EL (cell line): ENCODE data around the gene RNF130.
A peak's percentile ranks its signal among the peaks of the same experiment; 100 is the strongest.
"Not testable (repeated sequence)": the region's sequence is repeated elsewhere in the genome, so short reads cannot be mapped to it uniquely, and the experiment has no call there.

Experiments
- DNase-seq: peaks from one replicate; pipeline ENCODE4 v3.0.0-alpha.2; 2016

The RNF130 gene

GRCh38 chr5:180102636-180103035, 31.1 kb upstream of the RNF130 start:
- no peak for DNase-seq

DNA sequence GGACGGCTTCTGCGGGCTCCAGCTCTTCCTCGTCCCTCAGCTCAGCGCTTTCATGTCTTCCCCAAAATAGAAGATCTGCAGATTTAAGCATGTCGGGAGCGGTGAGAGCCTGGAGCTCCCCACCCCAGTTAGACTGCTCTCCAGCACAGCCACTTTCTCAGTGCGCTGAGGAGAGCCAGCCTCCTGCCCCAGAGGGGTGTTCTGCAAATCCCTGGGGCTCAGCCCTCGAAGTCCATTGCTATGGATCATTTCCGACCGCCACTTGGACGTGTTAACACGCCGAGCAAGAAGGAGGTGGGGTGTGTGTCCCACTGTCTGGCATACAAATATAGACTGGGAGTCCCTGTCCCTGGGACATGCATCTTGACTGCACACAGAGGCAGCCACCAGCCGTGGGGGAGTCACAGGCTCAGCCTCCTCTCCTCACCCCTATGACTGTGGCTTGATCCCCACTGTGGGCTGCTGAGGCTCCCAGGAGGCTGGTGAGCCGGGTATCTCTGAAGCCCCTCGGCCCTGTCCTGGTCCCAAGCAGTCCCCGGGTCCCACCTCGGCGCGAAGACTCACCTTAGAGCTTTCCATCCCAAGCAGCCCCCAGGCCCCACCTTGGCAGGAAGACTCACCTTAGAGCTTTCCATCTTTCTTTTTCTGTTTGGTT, 30.0 kb upstream of the RNF130 start:
- no peak for DNase-seq

GRCh38 chr5:180100621-180101450, 29.3 kb upstream of the RNF130 start:
- DNase-seq = no peak

DNA sequence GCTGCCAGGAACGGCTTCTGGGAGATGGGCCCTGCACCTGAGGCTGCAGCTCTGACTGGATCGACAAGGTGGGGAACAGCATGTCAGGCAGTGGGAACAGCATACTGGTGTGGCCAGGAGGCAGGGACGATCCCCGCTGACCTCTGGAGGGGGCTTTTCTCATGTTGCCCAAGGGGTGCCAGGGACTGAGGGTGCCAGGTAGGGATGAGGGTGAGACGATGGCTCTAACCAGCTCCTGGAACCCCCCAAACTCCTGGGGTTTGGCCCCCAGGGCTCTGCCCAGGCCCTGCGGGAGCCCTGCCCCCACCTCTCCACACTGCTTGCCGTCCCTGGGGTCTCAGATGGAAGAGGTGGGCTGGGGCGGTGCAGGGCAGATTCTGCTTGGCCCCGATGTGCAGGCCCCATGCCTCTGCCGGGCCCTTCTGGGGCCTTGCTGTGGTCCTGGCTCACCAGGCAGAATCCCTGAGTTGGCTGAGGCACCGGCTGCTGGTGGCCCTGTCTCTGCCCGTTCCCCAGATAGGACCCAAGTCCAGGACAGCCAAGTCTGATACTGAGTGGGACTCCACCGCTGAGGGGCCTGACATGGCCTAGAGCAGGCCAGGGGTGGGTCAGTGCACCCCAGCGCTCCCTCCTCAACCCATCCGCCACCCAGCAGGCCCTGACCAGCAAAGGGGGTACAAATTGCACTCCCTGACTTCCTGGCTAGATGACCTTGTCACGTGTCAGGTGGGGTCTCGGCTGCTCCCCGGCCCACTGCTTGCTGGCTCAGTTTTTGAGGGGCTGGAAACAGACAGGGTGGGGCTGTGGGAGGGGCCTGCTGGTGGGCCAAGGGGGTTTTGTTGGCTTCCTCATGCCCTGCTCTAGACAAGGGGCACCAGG, 28.4 kb upstream of the RNF130 start:
- DNase-seq = no peak

DNA sequence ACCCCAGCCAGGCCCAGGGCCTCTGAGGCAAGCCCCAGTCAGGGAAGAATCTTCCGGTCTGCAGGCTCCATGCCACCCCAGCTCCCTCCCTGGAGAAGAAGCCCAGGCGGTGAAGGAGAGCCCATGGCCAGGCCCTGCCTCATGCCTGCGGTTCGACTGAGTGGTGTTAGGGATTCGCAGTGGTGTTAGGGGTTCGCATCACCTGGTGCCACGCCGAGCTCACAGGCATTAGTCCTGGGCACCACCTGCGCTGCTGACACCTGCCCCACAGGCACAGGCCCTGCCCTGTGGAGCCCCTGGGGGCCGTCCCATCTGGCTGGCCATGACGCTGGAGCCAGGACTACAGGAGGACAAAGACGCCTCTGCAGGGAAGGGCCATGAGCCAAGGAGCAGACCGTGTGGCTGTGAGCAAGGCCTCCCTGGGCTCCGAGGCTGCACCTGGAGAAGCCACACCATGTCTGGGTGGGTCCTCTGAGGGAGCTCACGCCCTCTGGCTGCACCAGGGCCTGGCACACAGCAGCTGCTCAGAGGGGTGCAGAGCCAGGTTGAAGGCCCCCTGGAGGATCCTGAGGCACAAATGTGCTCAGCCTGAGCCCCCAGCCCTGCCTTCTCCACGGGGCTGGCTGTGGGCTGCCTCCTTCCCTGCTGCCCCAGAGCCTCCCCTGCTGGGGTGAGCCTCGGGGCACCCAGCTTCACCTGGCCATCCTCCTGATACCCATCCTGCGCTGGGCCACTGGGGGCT, 27.6 kb upstream of the RNF130 start:
- no peak for DNase-seq

DNA sequence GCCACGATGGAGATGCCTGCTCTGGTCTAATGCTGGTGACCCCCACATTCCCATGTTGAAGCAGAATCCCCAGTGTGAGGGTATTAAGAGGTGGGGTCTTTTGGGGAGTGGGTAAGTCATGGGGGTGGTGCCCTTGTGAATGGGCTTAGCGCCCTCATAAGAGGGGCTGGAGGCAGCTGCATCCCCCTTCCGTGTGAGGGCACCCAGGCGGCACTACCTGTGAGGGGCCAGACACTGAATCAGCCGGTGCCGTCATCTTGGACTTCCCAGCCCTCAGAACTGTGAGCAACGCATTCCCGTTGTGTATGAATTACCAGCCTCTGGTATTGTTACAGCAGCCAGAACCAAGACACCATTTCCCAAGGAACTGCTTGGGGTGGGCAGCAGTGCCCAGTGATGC, 27.0 kb upstream of the RNF130 start:
- DNase-seq = no peak

- no peak for DNase-seq
Observed at GRCh38 chr5:180097926-180098325, 26.4 kb upstream of the RNF130 start.

DNA sequence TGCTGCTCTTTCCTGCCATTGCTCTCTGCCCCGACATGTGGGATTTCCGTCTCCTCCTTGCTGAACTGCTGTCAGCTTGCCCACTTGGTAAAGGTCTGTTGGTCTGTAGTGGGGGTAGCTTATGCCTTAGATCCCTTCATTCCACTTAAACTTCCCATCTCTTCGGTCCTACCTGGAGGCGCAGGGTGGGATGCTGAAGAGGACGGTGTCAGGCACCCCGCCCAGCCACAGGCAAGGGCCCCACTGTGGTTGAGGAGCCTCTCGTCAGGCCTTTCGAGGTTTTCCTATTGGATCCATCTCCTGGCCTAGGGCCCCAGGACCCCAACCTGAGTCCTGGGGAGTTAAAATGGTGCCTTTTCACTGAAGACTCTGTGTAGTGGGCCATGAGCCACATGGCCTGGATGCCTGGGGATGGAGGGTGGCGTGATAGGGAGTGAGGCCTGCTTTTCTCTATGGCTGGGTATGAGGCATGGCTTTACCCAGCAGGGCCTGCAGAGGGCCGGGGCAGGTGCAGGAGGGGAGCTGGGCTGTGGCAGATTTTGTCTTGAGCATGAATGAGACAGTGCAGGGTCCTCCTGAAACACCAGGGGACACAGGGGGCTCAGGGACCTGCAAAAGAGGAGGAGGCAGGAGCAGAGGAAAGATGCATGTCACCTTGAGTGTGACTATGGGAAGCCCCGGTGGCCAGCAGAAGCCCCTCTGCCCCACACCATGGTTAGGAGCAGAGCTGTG, 25.8 kb upstream of the RNF130 start:
- no peak for DNase-seq

DNA sequence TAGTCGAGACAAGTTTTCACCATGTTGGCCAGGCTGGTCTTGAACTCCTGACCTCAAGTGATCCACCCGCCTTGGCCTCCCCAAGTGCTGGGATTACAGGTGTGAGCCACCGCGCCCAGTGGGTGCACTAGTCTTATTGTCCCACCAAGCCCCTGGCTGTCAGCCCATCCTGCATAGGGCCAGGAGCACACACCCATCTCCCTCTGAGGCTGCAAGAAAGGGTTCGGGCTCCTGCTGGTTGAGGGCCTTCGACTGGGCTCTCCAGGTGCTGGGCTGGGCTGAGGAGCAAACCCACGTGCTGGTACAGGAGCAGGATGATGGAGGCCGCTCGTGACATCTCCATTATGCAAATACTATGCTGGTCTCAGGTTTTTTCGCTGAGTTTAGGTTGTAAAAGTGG, 25.1 kb upstream of the RNF130 start:
- no peak for DNase-seq

DNA sequence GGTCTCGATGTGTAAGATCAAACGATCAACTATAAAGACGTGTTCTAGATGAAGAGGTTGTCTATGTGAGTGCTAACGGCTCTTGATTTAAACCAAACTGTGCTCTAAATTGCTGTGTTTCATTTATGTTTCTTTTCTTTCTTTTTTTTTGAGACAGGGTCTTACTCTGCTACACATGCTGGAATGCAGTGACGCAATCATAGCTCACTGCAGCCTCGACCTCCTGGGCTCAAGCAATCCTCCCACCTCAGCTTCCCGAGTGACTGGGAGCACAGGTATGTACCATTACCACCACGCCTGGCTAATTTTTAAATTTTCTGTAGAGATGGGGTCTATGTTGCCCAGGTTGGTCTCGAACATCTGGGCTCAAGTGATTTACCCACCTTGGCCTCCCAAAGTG, 24.0 kb upstream of the RNF130 start:
- no peak for DNase-seq

DNA sequence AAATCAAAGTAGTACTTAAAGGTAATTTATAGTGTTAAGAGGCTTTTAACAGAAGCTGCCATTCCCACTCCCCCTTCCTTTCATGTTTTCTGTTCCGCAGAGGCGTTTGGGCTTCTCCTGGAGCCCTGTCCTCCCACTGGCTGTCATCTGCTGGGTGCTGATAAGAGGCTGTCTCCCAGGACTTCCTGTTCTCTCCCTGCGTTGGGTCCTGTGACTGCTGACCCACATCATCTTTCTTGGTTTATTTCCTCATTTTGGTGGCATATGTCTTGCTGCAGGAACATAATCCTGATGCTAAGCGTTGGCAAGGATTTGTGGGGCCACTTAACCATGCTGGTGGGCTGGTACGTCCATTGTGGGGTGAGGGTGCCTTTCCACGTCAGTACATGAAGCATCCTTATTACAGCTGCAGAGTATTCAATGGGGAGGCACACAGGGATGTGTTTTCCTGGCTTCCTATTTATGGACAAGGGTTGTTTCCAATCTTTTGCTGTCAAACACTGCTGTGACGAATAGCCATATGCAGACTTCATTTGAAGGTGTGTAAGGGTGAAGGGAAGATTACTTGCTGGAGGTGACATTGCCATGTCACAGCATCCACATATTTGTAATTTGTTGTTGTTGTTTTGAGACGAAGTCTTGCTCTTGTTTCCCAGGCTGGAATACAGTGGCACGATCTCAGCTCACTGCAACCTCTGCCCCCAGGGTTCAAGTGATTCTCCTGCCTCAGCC, 22.3 kb upstream of the RNF130 start:
- DNase-seq = no peak

- DNase-seq = no peak
Observed at GRCh38 chr5:180093241-180093640, 21.7 kb upstream of the RNF130 start.

GRCh38 chr5:180090769-180091546, 19.4 kb upstream of the RNF130 start:
- peak; percentile 44 for DNase-seq

- peak; percentile 77 for DNase-seq
Observed at GRCh38 chr5:180090098-180090768, 18.7 kb upstream of the RNF130 start.

DNA sequence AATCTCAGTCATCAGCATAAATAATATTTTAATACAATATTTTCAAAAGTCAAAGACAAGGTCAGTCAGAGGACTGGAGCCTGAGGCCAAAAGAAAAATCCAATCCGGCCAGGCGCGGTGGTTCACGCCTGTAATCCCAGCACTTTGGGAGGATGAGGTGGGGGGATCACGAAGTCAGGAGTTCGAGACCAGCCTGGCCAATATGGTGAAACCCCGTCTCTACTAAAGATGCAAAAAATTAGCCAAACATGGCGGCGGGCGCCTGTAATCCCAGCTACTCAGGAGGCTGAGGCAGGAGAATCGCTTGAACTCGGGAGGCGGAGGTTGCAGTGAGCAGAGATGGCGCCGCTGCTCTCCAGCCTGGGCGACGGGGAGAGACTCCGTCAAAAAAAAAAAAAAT, 18.1 kb upstream of the RNF130 start:
- not testable (repeated sequence) for DNase-seq

GRCh38 chr5:180088561-180088960, 17.0 kb upstream of the RNF130 start:
- no peak for DNase-seq

DNA sequence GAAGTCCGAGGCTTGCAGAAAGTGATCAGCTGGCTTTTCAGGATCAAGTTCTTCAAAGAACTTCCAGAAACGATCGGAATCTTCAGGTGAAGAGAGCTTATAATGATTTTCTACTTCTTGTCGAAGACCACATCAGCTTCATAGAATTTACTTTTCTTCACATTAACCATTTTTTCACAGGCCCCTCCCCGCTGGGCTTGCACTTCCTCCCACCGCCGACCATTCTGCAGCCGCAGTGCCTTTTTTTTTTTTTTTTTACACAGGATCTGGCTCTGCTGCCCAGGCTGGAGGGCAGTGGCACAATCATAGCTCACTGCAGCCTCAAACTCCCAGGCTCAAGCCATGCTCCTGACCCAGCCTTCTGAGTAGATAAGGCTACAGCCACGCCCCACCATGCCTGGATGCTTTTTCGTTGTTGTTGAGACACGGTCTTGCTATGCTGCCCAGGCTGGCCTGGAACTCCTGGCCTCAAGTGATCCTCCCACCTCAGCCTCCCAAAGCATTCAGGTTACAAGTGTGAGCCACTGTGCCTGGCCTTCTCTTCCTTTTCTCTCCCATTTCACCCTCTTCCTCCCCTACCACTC, 15.3 kb upstream of the RNF130 start:
- no peak for DNase-seq

DNA sequence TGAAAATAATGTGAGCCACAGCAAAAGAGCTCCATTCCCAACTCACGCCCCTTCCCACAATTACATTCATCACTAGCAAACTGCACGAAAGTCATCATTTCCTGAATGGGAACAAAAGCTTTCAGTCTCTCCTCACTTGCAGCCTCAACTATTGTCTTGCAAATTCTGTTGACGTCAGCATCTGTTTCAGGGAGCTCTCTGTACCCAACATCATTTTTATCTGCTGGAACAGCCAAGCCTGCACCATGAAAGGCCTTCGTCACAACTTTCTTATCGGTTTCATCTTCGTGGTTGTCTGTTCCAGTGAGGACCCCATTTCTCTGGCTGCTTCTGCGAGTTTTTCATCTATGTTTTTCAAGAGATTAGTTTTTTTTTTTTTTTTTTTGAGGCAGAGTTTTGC, 14.3 kb upstream of the RNF130 start:
- DNase-seq = no peak
